Stimulated activated memory B cell treated with anti-CD40 and anti-IgM and Interleukin-4, amounts not matched to agents 10 μg/mL and 1 μg/mL and 100 μg/mL, for 72 hours (primary cell): ENCODE results near the gene MMP20.
"Not testable (repeated sequence)": the region's sequence is repeated elsewhere in the genome, so short reads cannot be mapped to it uniquely, and the experiment has no call there.

Experiments
- ATAC-seq: fragments of 150-1000 bp; cut with Tn5 transposase; 2 replicates; pipeline ENCODE4 v1.10.0; 2021
- H3K27ac Mint-ChIP-seq: one replicate; pipeline ENCODE4 v1.8.0; 2022; ENCODE audit warnings: mild to moderate bottlenecking, mixed read lengths
- H3K27me3 Mint-ChIP-seq: one replicate; pipeline ENCODE4 v1.8.0; 2022; ENCODE audit warnings: mixed read lengths
- H3K36me3 Mint-ChIP-seq: one replicate; pipeline ENCODE4 v1.8.0; 2022; ENCODE audit warnings: mixed read lengths
- H3K4me1 Mint-ChIP-seq: one replicate; pipeline ENCODE4 v1.8.0; 2022; ENCODE audit warnings: mixed read lengths
- H3K4me3 Mint-ChIP-seq: one replicate; pipeline ENCODE4 v1.8.0; 2022; ENCODE audit warnings: mild to moderate bottlenecking, moderate library complexity, mixed read lengths
- H3K9me3 Mint-ChIP-seq: one replicate; pipeline ENCODE4 v1.8.0; 2022; ENCODE audit warnings: mixed read lengths

MMP20 gene

DNA sequence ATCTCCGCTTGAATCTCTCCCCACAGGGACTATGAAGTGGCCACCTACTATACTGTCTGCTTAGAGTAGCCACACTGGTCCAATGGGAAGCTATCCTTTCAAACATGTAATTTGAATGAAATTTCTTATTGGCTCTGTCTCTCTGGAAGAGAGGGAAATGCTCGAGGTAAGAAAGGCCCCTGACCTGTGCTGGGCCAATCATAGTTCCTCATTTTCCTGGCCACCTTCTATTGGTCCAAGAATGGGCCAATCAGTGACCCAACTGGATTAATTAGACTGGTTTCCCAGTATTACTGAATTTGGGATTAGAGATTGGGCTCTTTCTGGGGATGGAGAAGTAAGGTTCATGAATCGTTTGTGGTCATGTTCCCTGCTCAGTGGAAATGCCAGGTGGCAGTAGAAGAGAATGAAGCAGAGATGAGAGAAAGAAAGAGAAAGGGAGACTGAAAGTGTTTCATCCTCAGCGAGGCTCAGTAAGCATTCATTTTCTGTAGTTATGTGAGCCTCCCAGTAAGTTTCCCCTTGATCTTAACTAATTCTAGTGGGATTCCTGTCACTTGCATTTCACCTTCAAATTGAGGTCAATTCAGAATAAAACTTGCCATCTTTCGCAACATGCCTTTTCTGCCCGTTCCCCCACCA is 8.4 kb upstream of the MMP20 start:
- no peak overlapping the region for H3K27ac Mint-ChIP-seq
- H3K9me3 Mint-ChIP-seq: no peaks in the 10 kb centered on the region
- H3K27me3 Mint-ChIP-seq: peaks cover 21% of the 10 kb centered on the region
- H3K36me3 Mint-ChIP-seq: no peaks in the 10 kb centered on the region
- H3K4me3 Mint-ChIP-seq: no peak overlapping the region
- no peak for ATAC-seq
- H3K4me1 Mint-ChIP-seq: no peaks in the 10 kb centered on the region

- H3K4me1 Mint-ChIP-seq: no peaks in the 10 kb centered on the region
- peaks cover 20% of the 10 kb centered on the region for H3K27me3 Mint-ChIP-seq
- H3K4me3 Mint-ChIP-seq: no peak overlapping the region
- H3K27ac Mint-ChIP-seq: no peak overlapping the region
- H3K36me3 Mint-ChIP-seq: no peaks in the 10 kb centered on the region
- no peaks in the 10 kb centered on the region for H3K9me3 Mint-ChIP-seq
- ATAC-seq: no peak
Measured at GRCh38 chr11:102632026-102632425, 6.9 kb upstream of the MMP20 start.

DNA sequence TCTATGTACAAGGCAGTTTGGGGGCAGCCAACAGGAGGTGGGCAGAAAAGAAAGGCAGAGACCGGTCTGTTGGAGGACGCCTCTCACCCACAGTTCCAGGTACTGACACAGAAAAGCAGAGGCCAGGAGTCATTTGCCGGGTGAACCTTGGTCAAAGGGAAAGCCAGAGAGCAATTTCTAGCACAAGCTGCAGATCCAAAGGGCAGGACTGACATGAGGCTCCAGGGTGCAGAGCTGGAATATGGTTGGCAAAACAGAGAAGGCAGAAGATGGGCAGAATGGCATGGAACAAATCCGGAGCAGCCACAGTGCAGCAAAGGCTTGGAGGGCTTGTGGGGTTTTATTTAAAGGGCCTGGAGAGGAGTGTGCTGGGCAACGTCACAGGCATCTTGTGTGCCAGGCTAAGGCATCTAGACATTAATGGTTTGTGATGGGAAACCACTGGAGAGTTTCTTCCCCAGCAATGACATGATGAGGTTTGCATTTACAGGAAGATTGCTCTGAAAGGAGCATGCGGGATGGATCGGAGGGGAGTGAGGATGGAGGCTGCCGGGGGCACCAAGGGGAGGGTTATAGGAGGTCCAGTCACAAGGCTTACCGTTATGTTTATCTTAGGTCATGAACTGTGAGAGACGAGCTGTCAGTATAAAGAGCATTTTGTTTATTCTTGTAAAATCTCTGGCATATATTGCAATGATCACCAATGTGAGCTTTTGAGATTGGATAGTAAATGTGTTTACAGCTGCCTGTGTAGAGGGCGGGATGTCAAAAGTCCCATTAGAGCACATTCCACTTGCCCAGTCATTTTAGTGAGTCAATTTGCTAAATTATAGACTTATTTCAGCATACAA is 5.7 kb upstream of the MMP20 start:
- ATAC-seq: no peak
- no peak overlapping the region for H3K4me3 Mint-ChIP-seq
- no peak overlapping the region for H3K27ac Mint-ChIP-seq
- H3K9me3 Mint-ChIP-seq: no peaks in the 10 kb centered on the region
- peaks cover 10% of the 10 kb centered on the region for H3K27me3 Mint-ChIP-seq
- H3K4me1 Mint-ChIP-seq: no peaks in the 10 kb centered on the region
- H3K36me3 Mint-ChIP-seq: no peaks in the 10 kb centered on the region

GRCh38 chr11:102629908-102630307 is 4.8 kb upstream of the MMP20 start:
- H3K36me3 Mint-ChIP-seq, ATAC-seq, H3K27ac Mint-ChIP-seq, H3K9me3 Mint-ChIP-seq, H3K4me3 Mint-ChIP-seq, H3K4me1 Mint-ChIP-seq: not testable (repeated sequence)
- peaks cover 10% of the 10 kb centered on the region for H3K27me3 Mint-ChIP-seq

DNA sequence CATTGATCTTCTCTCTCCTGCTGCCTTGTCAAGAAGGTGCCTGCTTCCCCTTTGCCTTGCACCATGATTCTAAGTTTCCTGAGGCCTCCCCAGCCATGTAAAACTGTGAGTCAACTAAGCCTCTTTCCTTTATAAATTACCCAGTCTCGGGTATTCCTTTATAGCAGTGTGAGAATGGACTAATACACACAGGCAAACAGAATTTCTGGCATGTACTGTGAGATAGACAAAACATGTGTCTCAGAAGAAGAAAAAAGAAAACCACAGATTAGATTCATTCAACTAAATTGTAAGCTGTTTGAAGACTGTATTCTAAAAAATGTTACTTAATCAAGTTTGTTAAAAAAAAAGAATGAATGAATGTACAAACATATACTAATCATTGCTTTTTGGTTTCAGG is 1.5 kb upstream of the MMP20 start:
- no peaks in the 10 kb centered on the region for H3K4me1 Mint-ChIP-seq
- H3K27me3 Mint-ChIP-seq: peaks cover 10% of the 10 kb centered on the region
- no peaks in the 10 kb centered on the region for H3K9me3 Mint-ChIP-seq
- no peak overlapping the region for H3K27ac Mint-ChIP-seq
- ATAC-seq: no peak
- no peaks in the 10 kb centered on the region for H3K36me3 Mint-ChIP-seq
- no peak overlapping the region for H3K4me3 Mint-ChIP-seq

GRCh38 chr11:102623998-102624397 is 1.1 kb downstream of the MMP20 start:
- Mint-ChIP-seq H3K4me1 (no peaks in the 10 kb centered on the region), H3K27me3 (peaks cover 10% of the 10 kb centered on the region), H3K9me3 (no peaks in the 10 kb centered on the region), H3K4me3 (no peak overlapping the region), H3K36me3 (no peaks in the 10 kb centered on the region), H3K27ac (no peak overlapping the region)
- no peak for ATAC-seq

DNA sequence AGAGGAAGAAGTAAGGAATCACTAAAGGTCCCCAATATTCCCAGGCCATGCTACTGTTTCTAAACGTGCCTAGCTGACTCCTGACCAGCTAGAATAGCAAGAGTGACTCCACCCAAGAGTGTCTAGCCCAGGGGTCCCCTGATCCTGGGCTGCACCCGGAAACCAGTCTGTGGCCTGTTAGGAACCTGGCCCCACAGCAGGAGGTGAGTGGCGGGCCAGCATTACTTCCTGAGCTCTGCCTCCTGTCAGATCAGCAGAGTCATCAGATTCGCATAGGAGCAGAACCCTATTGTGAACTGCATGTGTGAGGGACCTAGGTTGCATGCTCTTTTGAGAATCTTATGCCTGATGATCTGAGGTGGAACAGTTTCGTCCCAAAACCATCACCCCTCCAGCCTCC is 2.0 kb downstream of the MMP20 start:
- H3K4me1 Mint-ChIP-seq: no peaks in the 10 kb centered on the region
- no peak overlapping the region for H3K27ac Mint-ChIP-seq
- no peaks in the 10 kb centered on the region for H3K9me3 Mint-ChIP-seq
- no peaks in the 10 kb centered on the region for H3K36me3 Mint-ChIP-seq
- no peak overlapping the region for H3K4me3 Mint-ChIP-seq
- no peak for ATAC-seq
- H3K27me3 Mint-ChIP-seq: peaks cover 10% of the 10 kb centered on the region

DNA sequence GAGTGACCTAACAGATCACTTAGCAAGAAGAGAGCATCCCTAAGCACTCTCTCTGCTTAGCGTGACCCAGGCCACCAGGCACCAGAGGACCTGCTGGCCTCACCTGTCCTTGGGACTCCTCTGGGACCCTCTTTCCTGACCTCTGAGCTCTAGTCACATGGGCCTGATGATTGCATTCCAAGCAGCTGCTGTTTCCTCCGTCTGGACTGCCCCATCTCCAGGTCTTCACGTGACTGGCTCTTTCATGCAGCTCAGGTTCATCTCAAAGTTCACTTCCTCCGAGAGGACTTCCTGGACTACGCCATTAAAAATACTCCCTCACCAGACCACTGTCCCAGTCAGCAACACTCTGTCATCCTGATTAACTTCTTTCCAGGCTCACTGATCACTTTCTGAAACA is 2.9 kb downstream of the MMP20 start:
- no peak overlapping the region for H3K27ac Mint-ChIP-seq
- peaks cover 1% of the 10 kb centered on the region for H3K27me3 Mint-ChIP-seq
- no peak overlapping the region for H3K4me3 Mint-ChIP-seq
- no peaks in the 10 kb centered on the region for H3K4me1 Mint-ChIP-seq
- no peaks in the 10 kb centered on the region for H3K36me3 Mint-ChIP-seq
- H3K9me3 Mint-ChIP-seq: no peaks in the 10 kb centered on the region
- ATAC-seq: no peak

- H3K4me1 Mint-ChIP-seq: no peaks in the 10 kb centered on the region
- no peaks in the 10 kb centered on the region for H3K27me3 Mint-ChIP-seq
- no peaks in the 10 kb centered on the region for H3K36me3 Mint-ChIP-seq
- H3K9me3 Mint-ChIP-seq: no peaks in the 10 kb centered on the region
- H3K4me3 Mint-ChIP-seq: no peak overlapping the region
- peak; percentile 68 for ATAC-seq
- no peak overlapping the region for H3K27ac Mint-ChIP-seq
Measured at GRCh38 chr11:102620818-102621561, 4.1 kb downstream of the MMP20 start.

- no peaks in the 10 kb centered on the region for H3K9me3 Mint-ChIP-seq
- H3K27ac Mint-ChIP-seq: no peak overlapping the region
- H3K4me1 Mint-ChIP-seq: no peaks in the 10 kb centered on the region
- H3K36me3 Mint-ChIP-seq: no peaks in the 10 kb centered on the region
- no peak overlapping the region for H3K4me3 Mint-ChIP-seq
- H3K27me3 Mint-ChIP-seq: no peaks in the 10 kb centered on the region
- no peak for ATAC-seq
Measured at GRCh38 chr11:102620179-102620578, 5.0 kb downstream of the MMP20 start.

DNA sequence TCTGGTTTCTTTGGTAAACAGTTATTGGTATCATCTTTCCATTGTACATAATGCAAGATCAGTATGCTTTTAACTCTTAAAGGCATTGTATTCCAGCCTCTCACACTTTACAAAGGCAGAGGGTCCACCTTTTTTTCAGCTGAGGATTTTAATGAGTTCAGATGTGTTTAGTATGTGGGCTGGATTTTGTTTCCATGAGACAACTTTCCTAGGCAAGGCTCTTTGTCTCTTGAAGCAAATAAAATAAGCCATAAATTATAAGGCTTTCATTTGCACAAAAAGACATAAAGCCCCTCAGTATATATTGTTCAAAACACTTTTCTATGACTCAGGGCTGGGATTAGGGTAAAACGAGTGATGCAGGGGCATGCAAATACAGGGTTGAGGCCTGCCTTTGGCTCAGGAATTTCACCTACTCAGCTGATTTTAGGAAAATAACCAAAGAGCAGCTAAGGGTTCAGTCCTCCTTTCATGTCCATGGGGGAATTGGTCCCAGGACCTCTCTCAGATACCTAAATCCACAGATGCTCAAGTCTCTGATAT is 7.6 kb downstream of the MMP20 start:
- peaks cover 10% of the 10 kb centered on the region for H3K4me1 Mint-ChIP-seq
- ATAC-seq: no peak
- H3K27me3 Mint-ChIP-seq: no peaks in the 10 kb centered on the region
- H3K4me3 Mint-ChIP-seq: no peak overlapping the region
- H3K9me3 Mint-ChIP-seq: no peaks in the 10 kb centered on the region
- no peaks in the 10 kb centered on the region for H3K36me3 Mint-ChIP-seq
- no peak overlapping the region for H3K27ac Mint-ChIP-seq

GRCh38 chr11:102615894-102616432 is 9.2 kb downstream of the MMP20 start:
- ATAC-seq: no peak
- Mint-ChIP-seq H3K27ac (no peak overlapping the region), H3K36me3 (no peaks in the 10 kb centered on the region), H3K9me3 (no peaks in the 10 kb centered on the region), H3K4me1 (peaks cover 18% of the 10 kb centered on the region), H3K27me3 (no peaks in the 10 kb centered on the region), H3K4me3 (no peak overlapping the region)

GRCh38 chr11:102615077-102615893 is 9.8 kb downstream of the MMP20 start:
- no peaks in the 10 kb centered on the region for H3K9me3 Mint-ChIP-seq
- no peak overlapping the region for H3K4me3 Mint-ChIP-seq
- ATAC-seq: no peak
- H3K4me1 Mint-ChIP-seq: peaks cover 22% of the 10 kb centered on the region
- no peaks in the 10 kb centered on the region for H3K27me3 Mint-ChIP-seq
- H3K27ac Mint-ChIP-seq: no peak overlapping the region
- no peaks in the 10 kb centered on the region for H3K36me3 Mint-ChIP-seq

DNA sequence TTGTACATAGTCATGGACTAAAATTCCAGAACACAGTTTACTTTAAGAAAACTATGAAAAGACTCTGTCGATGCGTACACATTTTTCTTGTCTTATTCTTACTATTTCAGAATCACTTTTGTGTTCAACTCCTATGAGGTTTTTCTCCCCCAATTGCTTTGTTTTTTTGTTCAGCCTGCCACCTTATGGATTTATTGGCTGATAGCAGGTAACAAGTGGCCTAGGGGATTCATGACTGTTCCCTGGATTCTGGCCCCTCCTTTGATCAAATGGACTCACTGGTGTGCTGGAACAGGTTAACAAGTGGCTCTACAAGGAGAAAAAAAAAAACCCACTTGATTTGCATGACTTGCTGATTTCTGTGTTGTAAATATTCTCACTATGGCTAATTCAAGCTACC is 10.6 kb downstream of the MMP20 start:
- H3K36me3 Mint-ChIP-seq: no peaks in the 10 kb centered on the region
- no peaks in the 10 kb centered on the region for H3K9me3 Mint-ChIP-seq
- ATAC-seq: no peak
- H3K4me1 Mint-ChIP-seq: peaks cover 22% of the 10 kb centered on the region
- no peaks in the 10 kb centered on the region for H3K27me3 Mint-ChIP-seq
- H3K4me3 Mint-ChIP-seq: no peak overlapping the region
- no peak overlapping the region for H3K27ac Mint-ChIP-seq
